Caco-2 (cell line): ENCODE results near the gene SCN9A. TPM values are rescaled to one million over a fixed set of nuclear protein-coding genes. Genes with fewer than 3 reads are reported as not detected.

Experiments
- BruUV-seq: library from RNA; stranded (reverse); fragments of 400-500 nt; replicated peaks from 2 replicates; lab custom pipeline; 2021; lab: Mats Ljungman, UMichigan
- CTCF ChIA-PET: fragments of 300-600 bp; sonication (Branson Sonifier 250); formaldehyde crosslinking; loops from one replicate; lab custom pipeline; 2022; ENCODE audit warnings: antibody characterized with exemption; lab: Charles Lee
- POLR2A ChIA-PET: fragments of 300-600 bp; sonication (Branson Sonifier 250); formaldehyde crosslinking; loops from one replicate; lab custom pipeline; 2022; ENCODE audit warnings: antibody characterized with exemption; lab: Charles Lee
- DNase-seq, 2 experiments: peaks; one replicate each; pipeline versions ENCODE4 v3.0.0 to v3.0.0-alpha.2; 2020 to 2022
- H3K27me3 ChIP-seq: replicated peaks from 2 replicates; pipeline ENCODE4 v1.6.0; 2011; ENCODE audit warnings: low read length; ENCODE audit not compliant: control insufficient read depth, insufficient read depth
- H3K36me3 ChIP-seq: 2 replicates; pipeline ENCODE4 v1.5.1; 2011; ENCODE audit warnings: low read length; ENCODE audit not compliant: control insufficient read depth, insufficient read depth
- H3K4me1 ChIP-seq: fragments of 250-450 bp; sonication (Bioruptor Pico); 2 replicates; pipeline ENCODE4 v1.5.1; 2020; ENCODE audit warnings: mild to moderate bottlenecking
- H3K4me3 ChIP-seq: 2 replicates; pipeline ENCODE4 v1.5.1; 2011; ENCODE audit warnings: low read depth, mild to moderate bottlenecking, control low read depth, low read length
- H3K9me3 ChIP-seq: fragments of 250-450 bp; sonication (Bioruptor Pico); 2 replicates; pipeline ENCODE4 v1.5.1; 2020; ENCODE audit warnings: mild to moderate bottlenecking, moderate library complexity
- H3K27ac Mint-ChIP-seq: one replicate; pipeline ENCODE4 v1.8.0; 2022; ENCODE audit warnings: mixed read lengths; ENCODE audit not compliant: unreplicated experiment
- H3K27me3 Mint-ChIP-seq: one replicate; pipeline ENCODE4 v1.8.0; 2022; ENCODE audit warnings: mixed read lengths; ENCODE audit not compliant: insufficient read depth, unreplicated experiment
- H3K36me3 Mint-ChIP-seq: one replicate; pipeline ENCODE4 v1.8.0; 2022; ENCODE audit warnings: mild to moderate bottlenecking, mixed read lengths; ENCODE audit not compliant: insufficient read depth, unreplicated experiment
- H3K4me1 Mint-ChIP-seq: one replicate; pipeline ENCODE4 v1.8.0; 2022; ENCODE audit warnings: low read depth, mixed read lengths; ENCODE audit not compliant: unreplicated experiment
- H3K4me3 Mint-ChIP-seq: one replicate; pipeline ENCODE4 v1.8.0; 2022; ENCODE audit warnings: mild to moderate bottlenecking, moderate library complexity, mixed read lengths; ENCODE audit not compliant: unreplicated experiment
- H3K9me3 Mint-ChIP-seq: one replicate; pipeline ENCODE4 v1.8.0; 2022; ENCODE audit warnings: mixed read lengths; ENCODE audit not compliant: unreplicated experiment
- CTCF ChIP-seq, 2 experiments: fragments of 200-600 bp in 1 of 2; IDR thresholded peaks; 1 replicate in 1 of 2; 2 replicates in 1 of 2; pipeline versions ENCODE4 v1.5.1 to v1.8.0; 2011 to 2022; ENCODE audit warnings: antibody characterized with exemption in 1 of 2, control low read depth in 1 of 2, inconsistent platforms in 1 of 2, low read depth in 1 of 2, low read length in 1 of 2, mild to moderate bottlenecking in 1 of 2, moderate library complexity in 1 of 2; ENCODE audit not compliant: insufficient read depth in 1 of 2, severe bottlenecking in 1 of 2, unreplicated experiment in 1 of 2
- intact Hi-C: fragments of 100-400 bp; cut with micrococcal nuclease; formaldehyde crosslinking; loops from one replicate; pipeline ENCODE4 v1.10.0; 2022; ENCODE audit not compliant: unreplicated experiment
- total RNA-seq: library from RNA; stranded (reverse); gene quantifications from 2 replicates; pipeline ENCODE4 v1.2.3, GENCODE V29; 2022

Gene SCN9A
- total RNA-seq, 1 experiment from 2014 or later = 18.5 TPM

- Mint-ChIP-seq H3K36me3 (no peaks in the 10 kb centered on the region), H3K4me1 (no peaks in the 10 kb centered on the region), H3K27ac (no peak overlapping the region), H3K27me3 (peaks cover 3% of the 10 kb centered on the region), H3K4me3 (no peak overlapping the region), H3K9me3 (no peaks in the 10 kb centered on the region)
- intact Hi-C loops = no loop called here
- ChIA-PET POLR2A (no interaction called here), CTCF (no interaction called here)
- no peaks in the 10 kb centered on the region for H3K27me3 ChIP-seq
- DNase-seq = no peak
- no peaks in the 10 kb centered on the region for H3K36me3 ChIP-seq
- H3K4me1 ChIP-seq = no peaks in the 10 kb centered on the region
- H3K4me3 ChIP-seq = no peak overlapping the region
- no peaks in the 10 kb centered on the region for H3K9me3 ChIP-seq
- no TSS peak for BruUV-seq
- no peak for TF ChIP-seq CTCF (IDR thresholded peaks at IDR 0.05; ENCODE audit: insufficient read depth in 1 of 2, low read depth in 1 of 2, low read length in 1 of 2, severe bottlenecking in 1 of 2, unreplicated experiment in 1 of 2)
Measured at GRCh38 chr2:166394245-166394644, 18.5 kb upstream of the SCN9A start.

- TF ChIP-seq CTCF (IDR thresholded peaks at IDR 0.05; ENCODE audit: insufficient read depth in 1 of 2, low read depth in 1 of 2, low read length in 1 of 2, severe bottlenecking in 1 of 2, unreplicated experiment in 1 of 2) = no peak
- H3K4me1 ChIP-seq = no peaks in the 10 kb centered on the region
- H3K36me3 ChIP-seq = no peaks in the 10 kb centered on the region
- Mint-ChIP-seq H3K36me3 (no peaks in the 10 kb centered on the region), H3K4me1 (no peaks in the 10 kb centered on the region), H3K27ac (no peak overlapping the region), H3K27me3 (peaks cover 3% of the 10 kb centered on the region), H3K9me3 (no peaks in the 10 kb centered on the region), H3K4me3 (no peak overlapping the region)
- intact Hi-C loops = no loop called here
- ChIA-PET CTCF (no interaction called here), POLR2A (no interaction called here)
- H3K4me3 ChIP-seq = no peak overlapping the region
- DNase-seq = no peak
- H3K27me3 ChIP-seq = no peaks in the 10 kb centered on the region
- no TSS peak for BruUV-seq
- no peaks in the 10 kb centered on the region for H3K9me3 ChIP-seq
Measured at GRCh38 chr2:166393008-166393407, 17.3 kb upstream of the SCN9A start.

GRCh38 chr2:166388481-166389070 is 12.8 kb upstream of the SCN9A start:
- Mint-ChIP-seq H3K36me3 (no peaks in the 10 kb centered on the region), H3K27me3 (peaks cover 4% of the 10 kb centered on the region), H3K9me3 (no peaks in the 10 kb centered on the region), H3K4me3 (no peak overlapping the region), H3K4me1 (no peaks in the 10 kb centered on the region), H3K27ac (no peak overlapping the region)
- BruUV-seq = no TSS peak
- Histone ChIP-seq H3K36me3 (no peaks in the 10 kb centered on the region), H3K9me3 (no peaks in the 10 kb centered on the region), H3K27me3 (no peaks in the 10 kb centered on the region), H3K4me3 (no peak overlapping the region), H3K4me1 (no peaks in the 10 kb centered on the region)
- intact Hi-C loops = loop anchor here (5.0 kb wide), 1 partner anchor 36 kb away; no protein-coding TSS in a partner anchor
- ChIA-PET POLR2A (no interaction called here), CTCF (no interaction called here)
- TF ChIP-seq CTCF (IDR thresholded peaks at IDR 0.05; ENCODE audit: insufficient read depth in 1 of 2, low read depth in 1 of 2, low read length in 1 of 2, severe bottlenecking in 1 of 2, unreplicated experiment in 1 of 2) = no peak
- no peak for DNase-seq
